Thoracic aorta (tissue), 2 donors: ENCODE data around the gene RIPOR2. TPM values are rescaled to one million over a fixed set of nuclear protein-coding genes. Genes with fewer than 3 reads are reported as not detected.

Experiments
- ATAC-seq: fragments of 150-250 bp; one replicate; pipeline ENCODE4 v1.8.0; 2017; ENCODE audit warnings: low read depth; ENCODE audit not compliant: insufficient number of reproducible peaks, low FRiP score
- DNase-seq: peaks from one replicate; pipeline ENCODE4 v3.0.0-alpha.2; 2020; ENCODE audit warnings: low spot score
- H3K27ac ChIP-seq, 2 donors: fragments of 200-600 bp; sonication (generic); 1 replicate in 1 of 2; 2 replicates in 1 of 2; pipeline ENCODE4 v1.5.1; 2016; ENCODE audit warnings: mild to moderate bottlenecking in 2 of 2, moderate library complexity in 2 of 2
- H3K27me3 ChIP-seq: fragments of 200-600 bp; sonication (generic); replicated peaks from 2 replicates; pipeline ENCODE4 v1.6.0; 2016; ENCODE audit warnings: mild to moderate bottlenecking; ENCODE audit not compliant: insufficient read depth
- H3K36me3 ChIP-seq: fragments of 200-600 bp; sonication (generic); one replicate; pipeline ENCODE4 v1.5.1; 2016
- H3K4me1 ChIP-seq, 2 donors: fragments of 200-600 bp; sonication (generic); 1 replicate in 1 of 2; 2 replicates in 1 of 2; pipeline versions ENCODE4 v1.5.1 to v1.6.0; 2016; ENCODE audit warnings: low read depth in 2 of 2, mild to moderate bottlenecking in 1 of 2; ENCODE audit not compliant: control insufficient read depth in 1 of 2
- H3K4me3 ChIP-seq: fragments of 200-600 bp; sonication (generic); 2 replicates; pipeline ENCODE4 v1.5.1; 2016; ENCODE audit warnings: mild to moderate bottlenecking
- H3K9me3 ChIP-seq: fragments of 200-600 bp; sonication (generic); 2 replicates; pipeline ENCODE4 v1.5.1; 2016
- CTCF ChIP-seq: fragments of 200-600 bp; sonication (generic); IDR thresholded peaks from one replicate; pipeline ENCODE4 v1.5.1; 2019; ENCODE audit warnings: antibody characterized with exemption
- total RNA-seq, 2 donors: library from RNA; depleted of rRNA; stranded (reverse); fragments of >200 nt; gene quantifications; one replicate each; pipeline versions ENCODE4 v1.1.0 to v1.2.3, GENCODE V29; 2016

RIPOR2 gene
- total RNA-seq, 2 donors from 2014 or later: 6.0 to 9.9 TPM

GRCh38 chr6:24890471-24890870 is 45.3 kb downstream of the RIPOR2 start:
- DNase-seq (no peak), ATAC-seq (no peak)
- no peaks in the 10 kb centered on the region for H3K9me3 ChIP-seq
- H3K36me3 ChIP-seq: no peaks in the 10 kb centered on the region
- H3K27ac ChIP-seq: no peak overlapping the region
- no peak for TF ChIP-seq CTCF
- no peaks in the 10 kb centered on the region for H3K27me3 ChIP-seq
- H3K4me1 ChIP-seq: no peaks in the 10 kb centered on the region
- H3K4me3 ChIP-seq: no peak overlapping the region

- no peak for DNase-seq
- no peak for ATAC-seq
- Histone ChIP-seq H3K36me3 (no peaks in the 10 kb centered on the region), H3K4me1 (no peaks in the 10 kb centered on the region), H3K9me3 (no peaks in the 10 kb centered on the region), H3K27ac (no peak overlapping the region), H3K27me3 (no peaks in the 10 kb centered on the region), H3K4me3 (no peak overlapping the region)
- TF ChIP-seq CTCF: no peak
These were observed 46.9 kb downstream of the RIPOR2 start for GRCh38 chr6:24888715-24889370.

GRCh38 chr6:24887545-24888140 is 48.1 kb downstream of the RIPOR2 start:
- Histone ChIP-seq H3K27me3 (no peaks in the 10 kb centered on the region), H3K36me3 (no peaks in the 10 kb centered on the region), H3K27ac (no peak overlapping the region), H3K4me3 (no peak overlapping the region), H3K9me3 (no peaks in the 10 kb centered on the region), H3K4me1 (no peaks in the 10 kb centered on the region)
- no peak for TF ChIP-seq CTCF
- no peak for ATAC-seq
- no peak for DNase-seq

GRCh38 chr6:24883618-24884017 is 52.1 kb downstream of the RIPOR2 start:
- no peak overlapping the region for H3K4me3 ChIP-seq
- H3K9me3 ChIP-seq: no peaks in the 10 kb centered on the region
- no peaks in the 10 kb centered on the region for H3K4me1 ChIP-seq
- ATAC-seq: no peak
- no peaks in the 10 kb centered on the region for H3K36me3 ChIP-seq
- H3K27me3 ChIP-seq: no peaks in the 10 kb centered on the region
- no peak overlapping the region for H3K27ac ChIP-seq
- TF ChIP-seq CTCF: no peak
- no peak for DNase-seq

- no peaks in the 10 kb centered on the region for H3K36me3 ChIP-seq
- no peak for DNase-seq
- no peak for TF ChIP-seq CTCF
- H3K4me1 ChIP-seq: no peaks in the 10 kb centered on the region
- no peaks in the 10 kb centered on the region for H3K9me3 ChIP-seq
- no peak overlapping the region for H3K27ac ChIP-seq
- H3K27me3 ChIP-seq: no peaks in the 10 kb centered on the region
- no peak for ATAC-seq
- no peak overlapping the region for H3K4me3 ChIP-seq
These were observed 52.8 kb downstream of the RIPOR2 start for GRCh38 chr6:24882835-24883555.
